ENCODE data around the gene ELL. TPM values are rescaled to one million over a fixed set of nuclear protein-coding genes. Genes with fewer than 3 reads are reported as not detected.
A peak's percentile ranks its signal among the peaks of the same experiment; 100 is the strongest.

ELL gene
- total RNA-seq, 1 donor = 18.5 TPM

GRCh38 chr19:18433015-18433691 is 88.7 kb downstream of the ELL start:
- peaks cover 9% of the 10 kb centered on the region for H4K20me1 ChIP-seq (ENCODE audit: insufficient read depth, low read length)
- H3K4me2 ChIP-seq (ENCODE audit: insufficient read depth, low read length) = peak overlapping the region; percentile 45
- TF ChIP-seq CTCF (IDR thresholded peaks at IDR 0.05; ENCODE audit: extremely low read depth, low read depth, low read length) = no peak
- DNase-seq (ENCODE audit: insufficient read length, low spot score, missing footprints) = peak; percentile 88
- H3K27ac ChIP-seq (ENCODE audit: low read depth, low read length) = no peak overlapping the region
- H3K79me2 ChIP-seq (ENCODE audit: insufficient read depth, low read length) = peaks cover 14% of the 10 kb centered on the region
- no peaks in the 10 kb centered on the region for H3K9me3 ChIP-seq (ENCODE audit: low read depth, low read length)
- H2AFZ ChIP-seq (ENCODE audit: low read length) = no peak overlapping the region
- H3K27me3 ChIP-seq (ENCODE audit: insufficient read depth, low read length) = no peaks in the 10 kb centered on the region
- H3K4me3 ChIP-seq (ENCODE audit: insufficient read depth, low read length) = peak overlapping the region; percentile 51
- peaks cover 20% of the 10 kb centered on the region for H3K4me1 ChIP-seq (ENCODE audit: insufficient read depth, low read length)
- peaks cover 14% of the 10 kb centered on the region for H3K36me3 ChIP-seq (ENCODE audit: insufficient read depth, low read length)

- Histone ChIP-seq H4K20me1 (ENCODE audit: insufficient read depth, low read length) (peaks cover 12% of the 10 kb centered on the region), H3K27me3 (ENCODE audit: insufficient read depth, low read length) (no peaks in the 10 kb centered on the region), H3K27ac (ENCODE audit: low read depth, low read length) (no peak overlapping the region), H3K9me3 (ENCODE audit: low read depth, low read length) (no peaks in the 10 kb centered on the region), H3K4me2 (ENCODE audit: insufficient read depth, low read length) (no peak overlapping the region), H3K79me2 (ENCODE audit: insufficient read depth, low read length) (peaks cover 20% of the 10 kb centered on the region), H2AFZ (ENCODE audit: low read length) (no peak overlapping the region), H3K4me3 (ENCODE audit: insufficient read depth, low read length) (no peak overlapping the region), H3K36me3 (ENCODE audit: insufficient read depth, low read length) (peaks cover 14% of the 10 kb centered on the region), H3K4me1 (ENCODE audit: insufficient read depth, low read length) (peaks cover 16% of the 10 kb centered on the region)
- no peak for TF ChIP-seq CTCF (IDR thresholded peaks at IDR 0.05; ENCODE audit: extremely low read depth, low read depth, low read length)
- DNase-seq (ENCODE audit: insufficient read length, low spot score, missing footprints) = peak; percentile 84
Observed at GRCh38 chr19:18432275-18433014, 89.4 kb downstream of the ELL start.

- H3K79me2 ChIP-seq (ENCODE audit: insufficient read depth, low read length) = peaks cover 28% of the 10 kb centered on the region
- H3K27ac ChIP-seq (ENCODE audit: low read depth, low read length) = no peak overlapping the region
- H3K4me1 ChIP-seq (ENCODE audit: insufficient read depth, low read length) = peaks cover 16% of the 10 kb centered on the region
- no peaks in the 10 kb centered on the region for H3K27me3 ChIP-seq (ENCODE audit: insufficient read depth, low read length)
- no peaks in the 10 kb centered on the region for H3K9me3 ChIP-seq (ENCODE audit: low read depth, low read length)
- H3K4me3 ChIP-seq (ENCODE audit: insufficient read depth, low read length) = no peak overlapping the region
- TF ChIP-seq CTCF (IDR thresholded peaks at IDR 0.05; ENCODE audit: extremely low read depth, low read depth, low read length) = no peak
- DNase-seq (ENCODE audit: insufficient read length, low spot score, missing footprints) = no peak
- H2AFZ ChIP-seq (ENCODE audit: low read length) = no peak overlapping the region
- H3K4me2 ChIP-seq (ENCODE audit: insufficient read depth, low read length) = no peak overlapping the region
- H3K36me3 ChIP-seq (ENCODE audit: insufficient read depth, low read length) = peaks cover 14% of the 10 kb centered on the region
- peaks cover 20% of the 10 kb centered on the region for H4K20me1 ChIP-seq (ENCODE audit: insufficient read depth, low read length)
Observed at GRCh38 chr19:18431351-18432197, 90.3 kb downstream of the ELL start.

All from osteoblast (primary cell).